Skin of body (tissue), 2 donors: ENCODE data around the gene PDS5B. TPM values are rescaled to one million over a fixed set of nuclear protein-coding genes. Genes with fewer than 3 reads are reported as not detected.

ENCODE experiments used
- DNase-seq: peaks from one replicate; lab custom pipeline; 2025; lab: John Stamatoyannopoulos, UW
- total RNA-seq: library from RNA; depleted of rRNA; stranded (reverse); fragments of >200 nt; gene quantifications from one replicate; pipeline ENCODE4 v1.2.3, GENCODE V29; 2014

Gene PDS5B
- total RNA-seq, 1 donor from 2014 or later = 70.3 TPM

- DNase-seq = peak; percentile 41
These were observed 1.5 kb downstream of the PDS5B start for GRCh38 chr13:32587811-32588170.

- DNase-seq = no peak
These were observed 2.5 kb downstream of the PDS5B start for GRCh38 chr13:32588736-32589135.

GRCh38 chr13:32589471-32589870, 3.2 kb downstream of the PDS5B start:
- no peak for DNase-seq

- no peak for DNase-seq
These were observed 4.0 kb downstream of the PDS5B start for GRCh38 chr13:32590266-32590665.

- DNase-seq = no peak
These were observed 5.8 kb downstream of the PDS5B start for GRCh38 chr13:32592082-32592481.

- DNase-seq = no peak
These were observed 8.0 kb downstream of the PDS5B start for GRCh38 chr13:32594157-32594738.

- no peak for DNase-seq
These were observed 9.1 kb downstream of the PDS5B start for GRCh38 chr13:32595306-32595705.

- no peak for DNase-seq
These were observed 14.6 kb downstream of the PDS5B start for GRCh38 chr13:32600890-32601289.

- no peak for DNase-seq
These were observed 23.2 kb downstream of the PDS5B start for GRCh38 chr13:32609428-32609827.

- no peak for DNase-seq
These were observed 24.3 kb downstream of the PDS5B start for GRCh38 chr13:32610538-32610937.

GRCh38 chr13:32610977-32611376, 24.7 kb downstream of the PDS5B start:
- no peak for DNase-seq

- DNase-seq = no peak
These were observed 30.7 kb downstream of the PDS5B start for GRCh38 chr13:32616883-32617511.

- DNase-seq = no peak
These were observed 36.6 kb downstream of the PDS5B start for GRCh38 chr13:32622827-32623226.

GRCh38 chr13:32624441-32624840, 38.2 kb downstream of the PDS5B start:
- no peak for DNase-seq

GRCh38 chr13:32627793-32628192, 41.5 kb downstream of the PDS5B start:
- DNase-seq = no peak

- DNase-seq = no peak
These were observed 43.1 kb downstream of the PDS5B start for GRCh38 chr13:32629313-32629712.

- DNase-seq = no peak
These were observed 43.6 kb downstream of the PDS5B start for GRCh38 chr13:32629866-32630265.

- no peak for DNase-seq
These were observed 46.2 kb downstream of the PDS5B start for GRCh38 chr13:32632343-32632909.

- no peak for DNase-seq
These were observed 50.5 kb downstream of the PDS5B start for GRCh38 chr13:32636711-32637110.

GRCh38 chr13:32638739-32639138, 52.5 kb downstream of the PDS5B start:
- no peak for DNase-seq

GRCh38 chr13:32639502-32640105, 53.4 kb downstream of the PDS5B start:
- peak; percentile 46 for DNase-seq

GRCh38 chr13:32642316-32642715, 56.1 kb downstream of the PDS5B start:
- no peak for DNase-seq

- no peak for DNase-seq
These were observed 56.6 kb downstream of the PDS5B start for GRCh38 chr13:32642858-32643257.
